GM19238 (cell line): ENCODE measurements around the gene NXPH2.
"Not testable (repeated sequence)": the region's sequence is repeated elsewhere in the genome, so short reads cannot be mapped to it uniquely, and the experiment has no call there.

ENCODE experiments used
- DNase-seq: peaks from one replicate; pipeline ENCODE4 v3.0.0; 2011; ENCODE audit warnings: low spot score; ENCODE audit not compliant: insufficient read length

The NXPH2 gene

GRCh38 chr2:138711812-138712211 is 68.4 kb downstream of the NXPH2 start:
- DNase-seq = no peak

GRCh38 chr2:138708682-138709241 is 71.4 kb downstream of the NXPH2 start:
- no peak for DNase-seq

GRCh38 chr2:138707392-138708074 is 72.7 kb downstream of the NXPH2 start:
- no peak for DNase-seq

DNA sequence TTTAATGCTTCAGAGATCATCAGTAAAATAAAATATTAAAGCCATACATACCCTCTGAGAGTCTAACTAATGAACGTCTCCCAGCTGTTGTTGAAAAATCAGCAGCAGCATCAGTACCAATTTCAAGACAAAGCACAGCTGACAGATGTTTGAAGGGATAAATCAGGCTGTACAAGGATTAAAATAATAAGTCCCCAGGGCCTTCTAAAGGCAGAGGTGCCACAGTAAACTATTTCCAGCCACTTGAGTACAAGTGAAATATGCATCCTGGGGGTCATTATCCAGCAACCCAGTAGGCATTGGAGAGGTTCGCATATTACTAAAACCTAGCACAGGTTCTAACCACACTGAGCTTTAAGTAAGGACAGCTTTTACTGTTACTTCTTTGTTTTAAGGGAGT is 76.9 kb downstream of the NXPH2 start:
- DNase-seq = no peak

DNA sequence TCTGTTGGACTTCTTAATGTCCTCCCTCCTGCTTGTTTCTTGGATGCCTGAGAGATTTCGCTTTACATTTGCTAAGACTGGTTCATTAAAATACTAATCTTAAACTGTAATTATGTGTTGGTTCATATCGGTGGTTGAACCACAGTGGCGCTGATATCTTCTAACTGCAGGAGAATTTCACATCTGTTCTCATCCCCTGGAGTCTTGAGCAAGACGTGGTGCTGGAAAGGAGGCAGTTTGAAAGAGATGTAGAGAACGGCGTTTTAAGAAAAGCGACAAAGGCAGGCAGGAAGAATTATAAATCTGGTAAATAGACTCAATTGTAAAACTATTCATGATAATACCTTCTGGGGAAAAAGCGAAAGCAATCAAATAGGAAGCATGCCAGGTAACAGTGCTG is 79.5 kb downstream of the NXPH2 start:
- no peak for DNase-seq

DNA sequence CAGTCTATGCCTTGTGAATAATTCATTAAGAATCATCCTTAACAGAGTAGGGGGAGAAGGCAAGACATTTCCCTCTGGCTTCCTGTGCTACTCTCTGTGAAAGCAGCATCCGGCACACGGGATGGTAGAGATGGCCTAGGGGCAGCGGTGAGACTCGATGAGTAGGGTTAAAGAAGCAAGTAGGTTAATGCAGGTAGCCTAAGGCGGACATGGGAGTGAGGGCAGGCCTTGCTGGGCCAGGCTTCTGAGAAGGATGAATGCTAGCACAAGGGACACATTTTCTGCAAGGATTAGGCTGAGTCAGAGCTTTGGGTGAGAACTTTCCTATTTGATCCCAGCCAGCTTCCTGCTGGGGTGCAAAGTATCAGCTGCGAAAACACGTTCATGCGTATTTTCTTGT is 80.8 kb downstream of the NXPH2 start:
- DNase-seq = no peak

- DNase-seq = no peak
Measured at GRCh38 chr2:138698428-138698827, 81.8 kb downstream of the NXPH2 start.

- no peak for DNase-seq
Measured at GRCh38 chr2:138691667-138692066, 88.5 kb downstream of the NXPH2 start.

GRCh38 chr2:138689705-138690104 is 90.5 kb downstream of the NXPH2 start:
- DNase-seq = no peak

DNA sequence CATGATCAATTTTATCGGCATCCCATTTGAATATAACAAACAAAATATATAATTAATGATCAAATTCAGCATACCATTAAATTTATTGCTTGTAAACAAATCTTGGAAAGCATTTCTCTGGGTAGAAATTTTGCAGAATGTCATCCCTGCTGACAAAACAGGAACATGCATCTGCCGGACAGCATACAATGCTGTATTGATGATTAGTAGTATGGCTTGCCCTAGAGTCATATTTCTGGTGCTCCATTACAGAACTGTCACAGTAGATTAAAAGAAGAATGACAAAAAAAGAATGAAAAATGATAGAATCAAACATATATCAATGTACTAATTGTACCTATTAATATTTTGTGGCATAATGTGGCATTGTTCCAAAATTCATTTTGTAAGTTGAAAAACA is 98.0 kb downstream of the NXPH2 start:
- DNase-seq = no peak

DNA sequence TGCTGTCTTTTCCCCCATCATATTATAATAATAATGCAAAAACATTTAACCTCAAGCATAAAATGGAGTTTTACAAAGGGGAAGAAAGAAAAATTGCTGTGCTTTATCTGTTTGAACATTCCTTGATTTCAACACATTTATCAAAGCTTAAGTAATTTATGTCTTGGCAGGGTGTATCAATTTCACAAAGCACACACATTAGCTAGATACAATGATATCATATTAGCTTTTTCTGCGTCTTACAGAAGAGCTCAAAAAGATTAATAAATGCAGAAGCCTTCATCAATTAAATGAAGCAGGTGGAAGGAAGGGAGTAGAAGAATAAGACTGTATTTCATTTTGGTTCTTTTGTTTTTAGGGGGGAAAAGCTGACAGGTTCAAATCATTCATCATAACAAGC is 103.0 kb downstream of the NXPH2 start:
- DNase-seq = no peak

DNA sequence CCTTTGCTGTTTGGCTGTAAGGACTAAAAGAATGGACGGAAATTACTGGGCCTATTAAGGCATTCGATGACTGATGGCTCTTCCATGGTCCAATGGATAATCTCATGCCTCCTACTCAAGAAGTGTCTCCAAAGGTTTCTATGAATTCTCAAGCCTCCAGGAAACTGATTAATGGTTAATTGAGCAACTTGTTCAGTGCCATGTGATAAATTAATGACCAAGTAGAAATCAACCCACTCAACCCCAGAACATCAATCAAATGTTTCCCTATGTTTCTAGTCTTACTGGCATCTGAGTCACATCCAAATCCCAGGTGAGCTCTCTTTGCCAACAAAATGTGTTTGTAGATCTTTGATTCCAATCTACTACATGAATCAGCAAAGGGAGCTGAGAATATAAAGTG is 103.6 kb downstream of the NXPH2 start:
- DNase-seq = no peak

DNA sequence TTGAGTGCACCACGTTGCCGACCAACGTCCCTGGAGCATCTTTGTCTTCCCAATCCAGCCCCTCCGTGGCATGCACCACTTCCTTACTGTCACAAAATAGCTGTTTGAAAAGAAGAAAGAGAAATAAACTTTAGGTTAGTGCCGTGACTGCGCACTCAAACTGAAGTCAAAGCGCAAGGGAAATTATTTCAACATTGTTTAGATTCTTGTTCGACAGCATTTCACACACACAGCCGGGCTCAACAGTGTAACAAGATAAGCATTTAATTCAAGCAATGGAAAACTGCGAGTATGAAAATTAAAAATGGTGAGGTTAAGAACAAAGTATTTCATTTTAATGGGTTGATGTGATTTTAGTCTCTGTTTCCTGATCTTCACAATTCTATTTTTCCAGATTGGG is 108.6 kb downstream of the NXPH2 start:
- DNase-seq = no peak

DNA sequence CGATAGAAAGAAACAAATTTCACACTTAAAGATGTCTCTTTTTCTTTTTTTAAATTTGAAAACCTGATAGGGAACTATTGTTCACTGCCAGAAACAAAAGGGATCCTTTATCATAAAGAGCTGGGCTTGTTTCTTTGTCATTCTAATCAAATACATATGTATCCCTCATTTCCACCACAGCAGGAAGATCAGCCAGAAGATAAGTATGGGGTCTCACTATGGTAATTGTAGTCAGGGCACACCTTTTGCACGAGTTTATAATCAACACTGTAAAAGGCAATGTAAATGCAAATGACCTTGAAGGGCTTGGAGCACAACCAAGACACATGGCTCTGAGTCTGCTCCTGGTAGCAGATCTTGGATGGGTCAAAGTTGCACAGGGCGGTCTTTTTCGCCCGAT is 109.5 kb downstream of the NXPH2 start:
- DNase-seq = no peak

DNA sequence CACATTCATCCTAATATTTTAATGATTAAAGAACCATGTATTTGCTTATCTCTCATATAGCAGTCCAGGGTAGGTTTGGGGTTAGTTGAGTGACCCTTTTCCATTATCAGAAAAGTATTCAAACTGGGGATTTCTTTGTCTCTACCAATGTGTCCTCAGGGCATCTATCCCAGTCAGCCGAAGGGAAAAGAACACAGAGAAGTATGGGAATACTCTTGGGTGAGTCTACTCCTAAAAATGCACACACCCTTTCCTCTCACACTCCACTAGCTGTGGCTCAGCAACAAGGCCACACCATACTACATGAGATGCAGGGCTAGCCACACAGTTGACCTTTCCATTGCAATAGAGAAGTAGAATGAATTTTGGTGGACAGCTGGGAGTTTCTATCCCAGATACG is 114.3 kb downstream of the NXPH2 start:
- no peak for DNase-seq

GRCh38 chr2:138658187-138658894 is 121.8 kb downstream of the NXPH2 start:
- DNase-seq = no peak

GRCh38 chr2:138654146-138654545 is 126.0 kb downstream of the NXPH2 start:
- no peak for DNase-seq

GRCh38 chr2:138652378-138652777 is 127.8 kb downstream of the NXPH2 start:
- DNase-seq = no peak

DNA sequence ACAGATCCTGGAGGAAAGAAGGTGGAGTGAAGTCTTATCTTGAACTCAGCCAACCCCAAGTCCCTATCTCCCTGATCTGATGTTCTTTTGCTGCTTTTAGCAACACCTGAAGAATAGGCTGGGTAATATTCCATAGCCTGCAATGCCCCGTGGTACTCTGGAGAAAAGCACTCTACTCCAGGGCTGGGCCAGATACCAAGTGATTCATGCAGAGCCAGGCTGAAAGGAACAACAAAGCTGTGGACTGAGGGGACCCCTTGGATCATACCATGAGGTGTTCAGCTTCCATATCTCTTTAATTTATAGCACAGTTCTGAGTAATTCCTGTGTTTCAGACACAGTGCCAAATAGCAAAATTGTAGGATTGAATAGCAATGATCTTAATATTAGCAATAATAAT is 130.6 kb downstream of the NXPH2 start:
- no peak for DNase-seq

DNA sequence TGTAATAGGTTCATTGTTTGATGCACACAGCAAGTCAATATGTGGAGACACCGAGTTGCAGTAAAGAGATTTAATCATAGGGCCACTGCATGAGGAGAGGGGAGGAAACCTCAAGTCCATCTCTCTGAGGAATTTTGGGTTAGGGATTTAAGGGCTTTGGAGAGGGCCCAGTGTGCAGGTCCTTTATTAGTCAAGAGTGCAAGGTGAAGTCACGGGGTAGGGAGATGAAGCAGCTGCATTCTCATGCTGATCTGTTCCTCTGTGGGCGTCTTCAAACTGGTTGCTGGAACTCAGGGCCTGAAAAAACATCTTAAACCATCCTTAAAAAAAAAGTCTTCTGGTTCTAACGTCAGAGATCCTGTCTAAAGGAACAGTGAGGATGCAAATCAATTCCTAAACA is 131.6 kb downstream of the NXPH2 start:
- DNase-seq = no peak

- not testable (repeated sequence) for DNase-seq
Measured at GRCh38 chr2:138644776-138645175, 135.4 kb downstream of the NXPH2 start.

GRCh38 chr2:138640921-138641676 is 139.1 kb downstream of the NXPH2 start:
- no peak for DNase-seq
